ENCODE results near the gene WAC.
A peak's percentile ranks its signal among the peaks of the same experiment; 100 is the strongest.
"Not testable (repeated sequence)": the region's sequence is repeated elsewhere in the genome, so short reads cannot be mapped to it uniquely, and the experiment has no call there.

The WAC gene

GRCh38 chr10:28532337-28533185 lies at the start of gene WAC:
TSS of gene WAC (plus strand) at chr10:28533118. CDS start at chr10:28533580, 462 bp downstream.
- peak; percentile 67 for DNase-seq

- no peak for DNase-seq
Observed at GRCh38 chr10:28489206-28489605, 43.7 kb upstream of the WAC start.

GRCh38 chr10:28490256-28490865 lies 42.6 kb upstream of the WAC start:
- not testable (repeated sequence) for DNase-seq

- no peak for DNase-seq
Observed at GRCh38 chr10:28492116-28492920, 40.6 kb upstream of the WAC start.

- no peak for DNase-seq
Observed at GRCh38 chr10:28494420-28494819, 38.5 kb upstream of the WAC start.

GRCh38 chr10:28495084-28495483 lies 37.8 kb upstream of the WAC start:
- no peak for DNase-seq

GRCh38 chr10:28496017-28496416 lies 36.9 kb upstream of the WAC start:
- DNase-seq = no peak

- DNase-seq = no peak
Observed at GRCh38 chr10:28496481-28496961, 36.4 kb upstream of the WAC start.

- DNase-seq = no peak
Observed at GRCh38 chr10:28497313-28498126, 35.4 kb upstream of the WAC start.

GRCh38 chr10:28500203-28500602 lies 32.7 kb upstream of the WAC start:
- not testable (repeated sequence) for DNase-seq

- peak; percentile 74 for DNase-seq
Observed at GRCh38 chr10:28503114-28503513, 29.8 kb upstream of the WAC start.

- DNase-seq = no peak
Observed at GRCh38 chr10:28505359-28505959, 27.5 kb upstream of the WAC start.

- DNase-seq = no peak
Observed at GRCh38 chr10:28508304-28508925, 24.5 kb upstream of the WAC start.

GRCh38 chr10:28509286-28509685 lies 23.6 kb upstream of the WAC start:
- DNase-seq = no peak

- DNase-seq = no peak
Observed at GRCh38 chr10:28514648-28515047, 18.3 kb upstream of the WAC start.

- DNase-seq = no peak
Observed at GRCh38 chr10:28520346-28520745, 12.6 kb upstream of the WAC start.

GRCh38 chr10:28520828-28521227 lies 12.1 kb upstream of the WAC start:
- DNase-seq = not testable (repeated sequence)

GRCh38 chr10:28521961-28522360 lies 11.0 kb upstream of the WAC start:
- DNase-seq = not testable (repeated sequence)

GRCh38 chr10:28523725-28524252 lies 9.1 kb upstream of the WAC start:
- DNase-seq = no peak

- no peak for DNase-seq
Observed at GRCh38 chr10:28530751-28531150, 2.2 kb upstream of the WAC start.

- no peak for DNase-seq
Observed at GRCh38 chr10:28533186-28533564, 257 bp downstream of the WAC start.

Data from NCI-H1694 (cell line).